HG03457 (cell line): ENCODE data around the gene ZNF189.

Experiments
- ATAC-seq: cut with Tn5 transposase; IDR thresholded peaks from one replicate; pipeline ENCODE4 v1.9.1; 2021; ENCODE audit warnings: moderate number of reproducible peaks; ENCODE audit not compliant: unreplicated experiment

ZNF189 gene

DNA sequence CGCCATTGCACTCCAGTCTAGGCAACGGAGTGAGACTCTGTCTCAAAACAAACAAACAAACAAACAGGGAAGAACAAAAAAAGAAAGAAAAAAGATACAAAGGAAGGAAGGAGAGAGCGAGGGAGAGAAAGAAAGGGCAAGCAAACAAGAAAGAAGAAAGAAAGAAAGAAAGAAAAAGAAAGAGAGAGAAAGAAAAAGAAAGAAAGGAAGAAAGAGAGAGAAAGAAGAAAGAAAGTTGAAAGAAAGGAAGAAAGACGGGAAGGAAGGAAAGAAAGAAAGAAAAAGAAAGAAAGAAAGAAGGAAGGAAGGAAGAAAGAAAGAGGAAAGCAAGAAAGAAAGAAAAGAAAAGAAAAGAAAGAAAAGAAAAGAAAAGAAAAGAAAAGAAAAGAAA, 50.0 kb downstream of the ZNF189 start:
- ATAC-seq = no peak

DNA sequence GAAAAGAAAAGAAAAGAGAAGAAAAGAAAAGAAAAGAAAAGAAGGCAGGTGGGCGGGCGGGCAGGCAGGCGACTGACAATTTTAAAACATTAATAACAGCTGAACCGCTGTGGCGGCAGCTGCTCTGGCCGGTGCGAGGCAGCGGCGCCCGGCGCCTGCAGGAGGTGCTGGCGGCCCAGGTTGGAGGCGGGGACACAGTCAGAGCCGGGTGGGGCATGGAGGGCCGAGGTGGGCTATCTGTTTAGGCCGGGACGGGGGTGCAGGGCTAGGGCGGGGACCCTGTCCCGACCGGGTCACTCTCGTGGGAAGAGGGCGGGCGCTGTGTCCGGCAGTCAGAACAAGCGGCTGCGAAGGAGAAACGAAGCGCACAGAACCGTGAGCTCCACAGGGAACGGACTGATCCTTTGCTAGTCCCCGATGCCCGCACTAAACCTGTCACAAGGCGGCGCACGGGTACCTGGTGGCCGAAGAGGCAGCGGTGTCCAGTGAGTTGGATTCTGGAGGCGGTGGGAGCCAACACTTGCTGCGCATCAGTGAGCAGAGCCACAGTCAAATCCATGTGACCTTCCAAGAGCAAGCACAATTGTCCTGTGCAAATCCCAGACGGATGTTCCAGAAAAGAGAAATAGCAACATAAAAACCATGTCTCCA, 50.5 kb downstream of the ZNF189 start:
- peak; percentile 96 for ATAC-seq

DNA sequence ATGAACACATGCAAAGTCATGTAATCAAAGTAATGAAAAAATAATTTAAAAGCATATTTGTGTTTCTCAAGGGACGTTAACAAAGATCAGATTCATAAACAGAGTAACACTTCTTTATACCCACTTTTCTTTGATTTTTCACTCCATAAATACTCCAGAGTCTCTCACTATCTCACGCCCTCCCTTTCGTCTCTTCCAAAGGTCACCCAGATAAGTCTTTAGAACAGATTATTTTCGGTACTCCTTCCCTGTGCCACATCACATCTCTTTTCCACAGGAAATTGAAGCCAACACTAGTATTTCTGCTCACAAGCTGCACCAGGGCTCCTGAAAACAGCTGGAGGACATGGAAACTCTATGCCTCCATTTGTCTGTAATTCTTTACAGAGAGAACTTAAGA, 52.3 kb downstream of the ZNF189 start:
- ATAC-seq = no peak

DNA sequence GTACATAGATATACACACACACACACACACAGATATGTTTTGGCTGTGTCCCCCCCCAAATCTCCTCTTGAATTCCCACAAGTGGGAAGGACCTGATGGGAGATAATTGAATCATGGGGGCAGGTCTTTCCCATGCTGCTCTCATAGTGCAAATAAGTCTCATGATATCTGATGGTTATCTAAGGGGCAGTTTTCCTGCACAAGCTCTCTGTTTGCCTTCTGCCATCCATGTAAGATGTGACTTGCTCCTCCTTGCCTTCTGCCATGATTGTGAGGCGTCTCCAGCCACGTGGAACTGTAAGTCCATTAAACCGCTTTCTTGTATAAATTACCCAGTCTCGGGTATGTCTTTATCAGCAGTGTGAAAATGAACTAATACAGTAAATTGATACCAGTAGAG, 52.8 kb downstream of the ZNF189 start:
- ATAC-seq = no peak

- no peak for ATAC-seq
These were observed 55.3 kb downstream of the ZNF189 start for GRCh38 chr9:101453776-101454570.

GRCh38 chr9:101455656-101456240, 57.1 kb downstream of the ZNF189 start:
- no peak for ATAC-seq

- ATAC-seq = no peak
These were observed 58.4 kb downstream of the ZNF189 start for GRCh38 chr9:101457003-101457402.

DNA sequence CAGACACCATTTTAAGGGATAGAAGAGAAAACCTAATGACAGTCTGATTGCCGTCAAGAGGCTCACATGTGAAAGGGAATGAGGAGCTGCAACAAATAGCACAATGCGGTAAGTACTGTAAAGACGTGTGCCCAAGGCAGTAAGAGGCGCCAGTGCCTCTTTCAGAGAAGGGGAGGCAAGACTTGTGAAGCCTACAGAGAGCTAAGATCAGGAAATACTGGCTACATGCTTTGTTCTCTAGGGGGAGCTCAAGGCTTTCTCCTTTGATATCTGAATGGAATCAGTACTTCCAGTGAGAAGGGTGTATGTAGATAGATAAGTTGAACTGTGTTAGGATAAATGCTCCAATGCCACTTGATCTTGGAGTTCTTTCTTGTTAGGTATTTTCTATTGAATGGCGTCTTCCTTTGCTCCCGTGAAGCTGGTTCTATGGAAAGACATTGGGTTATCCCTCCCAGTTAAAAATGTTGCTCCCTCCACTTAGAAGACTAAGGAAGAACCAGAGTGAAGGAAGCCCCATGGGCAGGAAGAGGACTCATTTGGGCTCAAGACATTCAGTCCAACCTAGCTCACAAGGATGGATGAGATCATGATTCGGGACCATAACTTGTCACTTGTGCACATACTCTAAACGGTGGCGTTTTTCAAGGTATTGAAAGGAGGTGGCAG, 60.4 kb downstream of the ZNF189 start:
- ATAC-seq = peak; percentile 62
